Measurements from ENCODE around the gene LDHAL6A.

The LDHAL6A gene

GRCh38 chr11:18524248-18524647 is 68.6 kb downstream of the LDHAL6A start:
- no peak overlapping the region for H3K27ac ChIP-seq (ENCODE audit: low read depth, low read length)
- H3K9ac ChIP-seq (ENCODE audit: low read depth, low read length), result no peak overlapping the region
- WGBS, result 100% methylated on average over 1 of the region's 1 CpG
- H3K27me3 ChIP-seq (ENCODE audit: insufficient read depth, low read length), result no peaks in the 10 kb centered on the region
- peaks cover 13% of the 10 kb centered on the region; the same call in 1 of the 2 replicates for H3K36me3 ChIP-seq (ENCODE audit: insufficient read depth, low read length)
- H3K9me3 ChIP-seq (ENCODE audit: insufficient read depth, low read depth, low read length), result no peaks in the 10 kb centered on the region
- H3K4me1 ChIP-seq (ENCODE audit: insufficient read depth, low read length), result peaks cover 5% of the 10 kb centered on the region; the same call in 1 of the 2 replicates
- H3K4me3 ChIP-seq (ENCODE audit: low read length), result no peak overlapping the region

DNA sequence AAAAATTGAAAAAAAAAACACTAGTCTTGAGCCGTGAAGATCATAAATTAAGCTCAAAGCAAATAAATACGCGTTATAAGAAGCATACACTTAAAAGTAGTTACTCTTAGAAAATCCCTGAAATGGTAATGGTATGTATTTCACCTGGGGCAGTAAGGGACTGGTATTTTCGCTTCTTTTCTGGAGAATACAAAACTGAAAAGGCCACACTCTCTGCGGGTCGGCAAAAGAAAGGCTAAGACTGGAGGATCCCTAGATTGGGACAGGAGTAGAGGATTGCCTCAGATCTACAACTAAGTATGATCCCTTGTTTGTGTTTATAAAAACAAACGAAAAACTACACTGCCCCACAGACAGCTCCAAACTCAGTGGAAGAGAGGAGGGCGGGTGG is 70.5 kb downstream of the LDHAL6A start:
- no peaks in the 10 kb centered on the region for H3K9me3 ChIP-seq (ENCODE audit: insufficient read depth, low read depth, low read length)
- 2% methylated on average over 4 of the region's 8 CpGs for WGBS
- H3K4me1 ChIP-seq (ENCODE audit: insufficient read depth, low read length), result peaks cover 5% of the 10 kb centered on the region; the same call in 1 of the 2 replicates
- H3K36me3 ChIP-seq (ENCODE audit: insufficient read depth, low read length), result peaks cover 13% of the 10 kb centered on the region; the same call in 1 of the 2 replicates
- peak overlapping the region; percentile 90 for H3K4me3 ChIP-seq (ENCODE audit: low read length)
- peak overlapping the region; percentile 99 for H3K27ac ChIP-seq (ENCODE audit: low read depth, low read length)
- no peaks in the 10 kb centered on the region for H3K27me3 ChIP-seq (ENCODE audit: insufficient read depth, low read length)
- H3K9ac ChIP-seq (ENCODE audit: low read depth, low read length), result peak overlapping the region; percentile 92

- Histone ChIP-seq H3K4me1 (ENCODE audit: insufficient read depth, low read length) (peaks cover 5% of the 10 kb centered on the region; the same call in 1 of the 2 replicates), H3K27me3 (ENCODE audit: insufficient read depth, low read length) (no peaks in the 10 kb centered on the region), H3K4me3 (ENCODE audit: low read length) (peak within 1 kb of the TSS; percentile 90), H3K27ac (ENCODE audit: low read depth, low read length) (peak within 1 kb of the TSS; percentile 99), H3K9me3 (ENCODE audit: insufficient read depth, low read depth, low read length) (no peaks in the 10 kb centered on the region), H3K36me3 (ENCODE audit: insufficient read depth, low read length) (peaks cover 13% of the 10 kb centered on the region; the same call in 1 of the 2 replicates), H3K9ac (ENCODE audit: low read depth, low read length) (peak within 1 kb of the TSS; percentile 92)
- WGBS, result under 1% methylated on average over 57 of the region's 57 CpGs
Observed at GRCh38 chr11:18526521-18527296, 71.1 kb downstream of the LDHAL6A start, which contains the start of gene TSG101. TSG101 (minus strand) TSS chr11:18526942; CDS start chr11:18526816, 126 bp downstream.

DNA sequence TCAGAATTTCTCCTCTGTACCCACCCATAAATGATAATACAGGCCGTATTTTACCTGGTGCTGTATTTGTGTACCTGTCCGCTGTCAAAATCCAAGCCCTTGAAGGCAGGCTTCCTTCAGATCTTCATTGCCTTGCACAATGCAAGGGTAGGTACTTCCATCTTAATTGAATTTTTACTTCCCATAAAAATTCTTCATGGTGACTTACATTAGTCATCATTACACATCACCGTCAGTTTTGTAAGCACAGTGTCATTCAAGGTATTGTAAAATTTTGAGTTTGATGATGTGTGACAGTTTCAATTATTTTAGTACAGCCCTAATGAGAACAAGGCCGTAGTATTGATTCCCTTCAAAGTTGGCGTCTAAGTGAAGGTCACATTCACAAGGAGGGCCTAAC is 71.9 kb downstream of the LDHAL6A start:
- 59% methylated on average over 4 of the region's 5 CpGs for WGBS
- H3K36me3 ChIP-seq (ENCODE audit: insufficient read depth, low read length), result peaks cover 21% of the 10 kb centered on the region; the same call in 1 of the 2 replicates
- no peak overlapping the region for H3K27ac ChIP-seq (ENCODE audit: low read depth, low read length)
- H3K9me3 ChIP-seq (ENCODE audit: insufficient read depth, low read depth, low read length), result no peaks in the 10 kb centered on the region
- H3K27me3 ChIP-seq (ENCODE audit: insufficient read depth, low read length), result no peaks in the 10 kb centered on the region
- H3K4me1 ChIP-seq (ENCODE audit: insufficient read depth, low read length), result peaks cover 5% of the 10 kb centered on the region; the same call in 1 of the 2 replicates
- H3K4me3 ChIP-seq (ENCODE audit: low read length), result peak overlapping the region; percentile 90
- peak overlapping the region; percentile 92 for H3K9ac ChIP-seq (ENCODE audit: low read depth, low read length)

All from HUES64 (cell line).